ENCODE data around the gene RYR2. TPM values are rescaled to one million over a fixed set of nuclear protein-coding genes. Genes with fewer than 3 reads are reported as not detected.

RYR2 gene
- total RNA-seq, 2 experiments from 2014 or later, result 0.05 to 0.08 TPM

- no peak overlapping the region for H3K4me3 Mint-ChIP-seq
- no peaks in the 10 kb centered on the region for H3K27me3 Mint-ChIP-seq
- no peaks in the 10 kb centered on the region for H3K36me3 Mint-ChIP-seq (ENCODE audit: low read depth)
- DNase-seq, result no peak
- ChIA-PET CTCF (no interaction called here), POLR2A (no interaction called here)
- H3K4me1 Mint-ChIP-seq, result no peaks in the 10 kb centered on the region
- no peaks in the 10 kb centered on the region for H3K9me3 Mint-ChIP-seq
- H3K27ac Mint-ChIP-seq, result no peak overlapping the region
Measured at GRCh38 chr1:237681210-237681609, 639.2 kb downstream of the RYR2 start.

- Mint-ChIP-seq H3K36me3 (ENCODE audit: low read depth) (no peaks in the 10 kb centered on the region), H3K27ac (no peak overlapping the region), H3K4me1 (no peaks in the 10 kb centered on the region), H3K4me3 (no peak overlapping the region), H3K9me3 (no peaks in the 10 kb centered on the region), H3K27me3 (no peaks in the 10 kb centered on the region)
- POLR2A ChIA-PET, result no interaction called here
- DNase-seq, result no peak
- CTCF ChIA-PET, result no interaction called here
Measured at GRCh38 chr1:237684236-237684635, 642.3 kb downstream of the RYR2 start.

- Mint-ChIP-seq H3K36me3 (ENCODE audit: low read depth) (no peaks in the 10 kb centered on the region), H3K4me3 (no peak overlapping the region), H3K9me3 (no peaks in the 10 kb centered on the region), H3K4me1 (no peaks in the 10 kb centered on the region), H3K27me3 (no peaks in the 10 kb centered on the region), H3K27ac (no peak overlapping the region)
- ChIA-PET POLR2A (no interaction called here), CTCF (no interaction called here)
- no peak for DNase-seq
Measured at GRCh38 chr1:237685551-237685950, 643.6 kb downstream of the RYR2 start.

- no peak for DNase-seq
- no peaks in the 10 kb centered on the region for H3K4me1 Mint-ChIP-seq
- ChIA-PET CTCF (no interaction called here), POLR2A (no interaction called here)
- H3K9me3 Mint-ChIP-seq, result no peaks in the 10 kb centered on the region
- H3K36me3 Mint-ChIP-seq (ENCODE audit: low read depth), result no peaks in the 10 kb centered on the region
- H3K27ac Mint-ChIP-seq, result no peak overlapping the region
- H3K4me3 Mint-ChIP-seq, result no peak overlapping the region
- no peaks in the 10 kb centered on the region for H3K27me3 Mint-ChIP-seq
Measured at GRCh38 chr1:237687804-237688203, 645.8 kb downstream of the RYR2 start.

GRCh38 chr1:237690656-237691055 lies 648.7 kb downstream of the RYR2 start:
- Mint-ChIP-seq H3K27ac (no peak overlapping the region), H3K4me3 (no peak overlapping the region)
- CTCF ChIA-PET, result no interaction called here

DNA sequence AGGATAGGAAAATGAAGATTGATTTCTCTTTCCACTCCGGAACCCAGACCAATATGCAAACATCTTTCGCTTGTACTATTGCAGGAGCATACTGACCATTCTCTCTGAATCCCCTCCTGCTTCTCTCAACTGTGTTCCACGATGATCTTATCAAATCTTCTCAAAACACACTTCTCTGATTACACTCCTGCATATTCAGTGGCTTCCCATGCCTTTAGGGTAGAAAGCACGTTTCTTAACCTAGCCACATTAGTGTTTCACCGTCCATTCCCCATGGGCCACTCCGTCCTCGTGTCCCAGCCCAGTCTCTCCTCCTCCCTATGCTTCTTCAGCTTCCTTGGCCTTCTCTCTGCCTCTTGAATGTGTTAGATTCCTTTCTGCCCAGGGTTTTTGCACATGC lies 650.3 kb downstream of the RYR2 start:
- no peaks in the 10 kb centered on the region for H3K4me1 Mint-ChIP-seq
- ChIA-PET POLR2A (no interaction called here), CTCF (no interaction called here)
- no peak overlapping the region for H3K27ac Mint-ChIP-seq
- no peaks in the 10 kb centered on the region for H3K9me3 Mint-ChIP-seq
- no peak overlapping the region for H3K4me3 Mint-ChIP-seq
- DNase-seq, result no peak
- H3K36me3 Mint-ChIP-seq (ENCODE audit: low read depth), result no peaks in the 10 kb centered on the region
- no peaks in the 10 kb centered on the region for H3K27me3 Mint-ChIP-seq

More at GRCh38 chr1:237690656-237691055, 648.7 kb downstream of the RYR2 start:
- H3K9me3 Mint-ChIP-seq, result no peaks in the 10 kb centered on the region
- no peaks in the 10 kb centered on the region for H3K36me3 Mint-ChIP-seq (ENCODE audit: low read depth)
- no peaks in the 10 kb centered on the region for H3K27me3 Mint-ChIP-seq
- POLR2A ChIA-PET, result no interaction called here
- H3K4me1 Mint-ChIP-seq, result no peaks in the 10 kb centered on the region
- DNase-seq, result no peak

- ChIA-PET POLR2A (no interaction called here), CTCF (no interaction called here)
- no peak for DNase-seq
- Mint-ChIP-seq H3K9me3 (no peaks in the 10 kb centered on the region), H3K36me3 (ENCODE audit: low read depth) (no peaks in the 10 kb centered on the region), H3K4me3 (no peak overlapping the region), H3K4me1 (no peaks in the 10 kb centered on the region), H3K27me3 (no peaks in the 10 kb centered on the region), H3K27ac (no peak overlapping the region)
Measured at GRCh38 chr1:237695878-237696277, 653.9 kb downstream of the RYR2 start.

DNA sequence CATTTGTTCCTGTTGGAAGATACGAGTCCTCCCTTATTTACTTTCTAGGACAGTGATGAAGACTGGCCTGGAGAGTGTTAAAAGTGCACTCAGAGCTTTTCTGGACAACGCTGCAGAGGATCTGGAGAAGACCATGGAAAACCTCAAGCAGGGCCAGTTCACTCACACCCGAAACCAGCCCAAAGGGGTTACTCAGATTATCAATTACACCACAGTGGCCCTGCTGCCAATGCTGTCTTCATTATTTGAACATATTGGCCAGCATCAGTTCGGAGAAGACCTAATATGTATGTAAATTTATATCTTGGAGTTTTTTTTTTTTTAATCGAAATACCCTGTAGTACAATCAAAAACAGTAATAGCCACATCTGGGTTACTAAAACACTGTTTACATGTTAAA lies 658.2 kb downstream of the RYR2 start:
- H3K36me3 Mint-ChIP-seq (ENCODE audit: low read depth), result no peaks in the 10 kb centered on the region
- H3K4me1 Mint-ChIP-seq, result no peaks in the 10 kb centered on the region
- H3K9me3 Mint-ChIP-seq, result no peaks in the 10 kb centered on the region
- no peaks in the 10 kb centered on the region for H3K27me3 Mint-ChIP-seq
- H3K4me3 Mint-ChIP-seq, result no peak overlapping the region
- POLR2A ChIA-PET, result no interaction called here
- no peak overlapping the region for H3K27ac Mint-ChIP-seq
- CTCF ChIA-PET, result no interaction called here
- no peak for DNase-seq

DNA sequence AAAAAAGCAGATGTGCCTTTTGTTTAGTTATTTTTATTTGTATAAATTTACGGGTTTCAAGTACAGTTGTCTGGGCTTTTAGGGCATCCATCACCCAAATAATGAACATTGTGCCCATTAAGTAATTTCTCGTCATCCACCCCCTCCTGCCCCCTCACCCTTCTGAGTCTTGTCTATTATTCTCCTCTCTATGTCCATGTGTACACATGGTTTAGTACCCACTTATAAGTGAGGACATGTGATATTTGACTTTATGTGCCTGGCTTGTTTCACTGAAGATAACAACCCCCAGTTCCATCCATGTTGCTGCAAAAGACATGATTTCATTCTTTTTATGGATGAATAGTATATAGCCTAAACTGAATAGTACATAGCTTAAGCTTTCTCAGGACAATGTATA lies 659.5 kb downstream of the RYR2 start:
- no peak overlapping the region for H3K27ac Mint-ChIP-seq
- no peaks in the 10 kb centered on the region for H3K27me3 Mint-ChIP-seq
- no peaks in the 10 kb centered on the region for H3K36me3 Mint-ChIP-seq (ENCODE audit: low read depth)
- H3K4me3 Mint-ChIP-seq, result no peak overlapping the region
- POLR2A ChIA-PET, result no interaction called here
- CTCF ChIA-PET, result no interaction called here
- H3K4me1 Mint-ChIP-seq, result no peaks in the 10 kb centered on the region
- no peaks in the 10 kb centered on the region for H3K9me3 Mint-ChIP-seq
- no peak for DNase-seq

- POLR2A ChIA-PET, result no interaction called here
- H3K4me1 Mint-ChIP-seq, result no peaks in the 10 kb centered on the region
- no peaks in the 10 kb centered on the region for H3K9me3 Mint-ChIP-seq
- no peak for DNase-seq
- H3K36me3 Mint-ChIP-seq (ENCODE audit: low read depth), result no peaks in the 10 kb centered on the region
- no peak overlapping the region for H3K4me3 Mint-ChIP-seq
- no peak overlapping the region for H3K27ac Mint-ChIP-seq
- CTCF ChIA-PET, result no interaction called here
- H3K27me3 Mint-ChIP-seq, result no peaks in the 10 kb centered on the region
Measured at GRCh38 chr1:237702161-237702560, 660.2 kb downstream of the RYR2 start.

DNA sequence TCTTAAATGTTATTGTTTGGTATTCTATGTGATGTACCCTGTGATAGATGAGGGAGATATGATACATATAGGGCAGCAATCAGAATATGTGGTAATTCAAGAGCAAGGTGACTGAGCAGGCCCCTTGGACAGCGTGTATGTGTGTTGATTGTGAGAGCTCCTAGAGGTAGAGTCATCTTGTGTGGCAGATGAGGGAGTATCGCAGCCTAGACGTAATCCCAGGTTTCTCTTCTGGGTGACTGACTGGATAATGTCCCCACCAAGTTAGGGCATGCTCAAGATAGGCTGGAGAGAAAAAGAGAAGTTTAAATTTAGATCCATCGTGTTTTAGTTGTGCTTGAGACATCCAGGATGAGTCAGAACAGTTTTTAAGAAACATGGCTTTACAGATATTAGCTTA lies 663.5 kb downstream of the RYR2 start:
- H3K36me3 Mint-ChIP-seq (ENCODE audit: low read depth), result no peaks in the 10 kb centered on the region
- CTCF ChIA-PET, result no interaction called here
- H3K27me3 Mint-ChIP-seq, result no peaks in the 10 kb centered on the region
- H3K27ac Mint-ChIP-seq, result no peak overlapping the region
- DNase-seq, result no peak
- POLR2A ChIA-PET, result no interaction called here
- no peaks in the 10 kb centered on the region for H3K4me1 Mint-ChIP-seq
- H3K9me3 Mint-ChIP-seq, result no peaks in the 10 kb centered on the region
- H3K4me3 Mint-ChIP-seq, result no peak overlapping the region

GRCh38 chr1:237709355-237709754 lies 667.4 kb downstream of the RYR2 start:
- CTCF ChIA-PET, result no interaction called here
- H3K9me3 Mint-ChIP-seq, result peaks cover 2% of the 10 kb centered on the region
- H3K27me3 Mint-ChIP-seq, result no peaks in the 10 kb centered on the region
- H3K4me3 Mint-ChIP-seq, result no peak overlapping the region
- no peak for DNase-seq
- POLR2A ChIA-PET, result no interaction called here
- H3K4me1 Mint-ChIP-seq, result no peaks in the 10 kb centered on the region
- no peaks in the 10 kb centered on the region for H3K36me3 Mint-ChIP-seq (ENCODE audit: low read depth)
- no peak overlapping the region for H3K27ac Mint-ChIP-seq

DNA sequence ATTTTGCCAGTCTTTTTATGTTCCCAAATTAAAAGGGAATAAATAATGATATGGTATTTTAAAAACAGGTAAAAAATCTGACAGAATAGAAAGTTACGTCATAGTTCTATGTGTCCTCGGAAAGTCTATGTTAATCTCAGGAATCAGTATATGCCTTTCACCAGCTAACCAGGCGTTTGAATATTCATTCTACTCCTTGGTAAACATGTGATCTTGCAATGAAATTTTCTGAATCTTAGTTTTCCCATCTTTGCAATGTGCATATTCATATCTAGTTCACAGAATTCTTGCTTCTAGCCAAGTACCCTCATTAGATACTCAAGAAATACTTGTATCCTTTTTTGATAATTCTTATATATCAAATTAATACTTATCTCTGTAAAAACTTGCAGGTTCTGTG lies 669.3 kb downstream of the RYR2 start:
- no peak overlapping the region for H3K27ac Mint-ChIP-seq
- no peaks in the 10 kb centered on the region for H3K36me3 Mint-ChIP-seq (ENCODE audit: low read depth)
- DNase-seq, result no peak
- ChIA-PET POLR2A (no interaction called here), CTCF (no interaction called here)
- H3K4me3 Mint-ChIP-seq, result no peak overlapping the region
- H3K9me3 Mint-ChIP-seq, result peaks cover 4% of the 10 kb centered on the region
- H3K4me1 Mint-ChIP-seq, result no peaks in the 10 kb centered on the region
- no peaks in the 10 kb centered on the region for H3K27me3 Mint-ChIP-seq

DNA sequence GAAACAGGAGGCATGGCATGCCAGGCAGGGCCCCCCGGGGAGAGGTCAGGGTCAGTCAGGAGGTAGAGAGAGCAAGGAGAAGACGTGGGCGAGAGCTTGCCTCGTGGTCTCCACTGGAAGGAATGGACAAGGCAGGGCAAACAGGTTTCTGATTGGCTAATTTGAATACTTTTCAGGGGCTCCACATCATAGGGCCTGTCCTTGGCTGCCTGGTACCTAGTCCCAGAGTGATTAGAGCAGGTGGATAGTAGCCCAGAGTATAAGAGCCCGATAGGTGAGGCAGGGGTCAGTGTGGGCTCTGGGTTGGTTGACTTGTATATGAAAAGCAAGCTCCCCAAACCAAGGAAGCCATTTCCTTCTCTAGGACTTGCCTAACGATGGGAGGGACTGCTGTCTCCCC lies 670.1 kb downstream of the RYR2 start:
- Mint-ChIP-seq H3K36me3 (ENCODE audit: low read depth) (no peaks in the 10 kb centered on the region), H3K4me3 (no peak overlapping the region), H3K27me3 (no peaks in the 10 kb centered on the region), H3K9me3 (peaks cover 4% of the 10 kb centered on the region), H3K4me1 (no peaks in the 10 kb centered on the region), H3K27ac (no peak overlapping the region)
- ChIA-PET CTCF (no interaction called here), POLR2A (no interaction called here)
- DNase-seq, result no peak

DNA sequence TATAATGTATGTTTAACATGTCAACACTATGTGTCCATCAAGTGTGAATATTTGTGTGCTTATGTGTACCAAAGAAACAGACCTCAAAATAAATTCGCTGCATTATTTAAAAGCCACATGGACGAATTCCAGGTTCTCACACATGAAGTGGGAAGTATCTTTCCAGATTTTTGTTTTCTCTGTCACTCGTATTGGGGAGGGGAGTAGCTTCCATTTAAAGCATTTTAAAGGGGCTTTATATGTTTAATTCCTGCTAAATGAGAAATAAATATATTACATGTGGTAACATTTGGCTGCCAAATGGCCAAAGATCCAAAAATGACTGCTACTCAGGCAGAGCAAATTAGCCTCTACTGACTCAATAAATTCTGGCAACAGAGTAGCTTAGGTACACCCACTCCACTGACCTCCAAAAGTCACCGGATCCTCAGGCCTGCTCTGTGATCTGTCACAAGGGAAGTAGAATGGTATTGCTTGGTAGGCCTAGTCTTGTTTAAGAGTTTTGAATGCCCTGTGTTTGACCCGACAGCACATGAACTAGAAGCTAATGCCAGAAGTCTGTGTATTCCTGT lies 670.7 kb downstream of the RYR2 start:
- Mint-ChIP-seq H3K27me3 (no peaks in the 10 kb centered on the region), H3K4me1 (no peaks in the 10 kb centered on the region), H3K9me3 (peaks cover 4% of the 10 kb centered on the region), H3K4me3 (no peak overlapping the region), H3K36me3 (ENCODE audit: low read depth) (no peaks in the 10 kb centered on the region), H3K27ac (no peak overlapping the region)
- ChIA-PET CTCF (no interaction called here), POLR2A (no interaction called here)
- no peak for DNase-seq

All from activated CD4-positive, alpha-beta memory T cell treated with anti-CD3 and anti-CD28 coated beads, Interleukin-2, amount 10 ng/mL, durations not matched to agents 7 days and 5 days (primary cell).